Measurements from ENCODE around the gene CYP8B1. TPM values are rescaled to one million over a fixed set of nuclear protein-coding genes. Genes with fewer than 3 reads are reported as not detected.

The CYP8B1 gene
- total and polyA plus RNA-seq, 3 experiments from 2014 or later = not detected

DNA sequence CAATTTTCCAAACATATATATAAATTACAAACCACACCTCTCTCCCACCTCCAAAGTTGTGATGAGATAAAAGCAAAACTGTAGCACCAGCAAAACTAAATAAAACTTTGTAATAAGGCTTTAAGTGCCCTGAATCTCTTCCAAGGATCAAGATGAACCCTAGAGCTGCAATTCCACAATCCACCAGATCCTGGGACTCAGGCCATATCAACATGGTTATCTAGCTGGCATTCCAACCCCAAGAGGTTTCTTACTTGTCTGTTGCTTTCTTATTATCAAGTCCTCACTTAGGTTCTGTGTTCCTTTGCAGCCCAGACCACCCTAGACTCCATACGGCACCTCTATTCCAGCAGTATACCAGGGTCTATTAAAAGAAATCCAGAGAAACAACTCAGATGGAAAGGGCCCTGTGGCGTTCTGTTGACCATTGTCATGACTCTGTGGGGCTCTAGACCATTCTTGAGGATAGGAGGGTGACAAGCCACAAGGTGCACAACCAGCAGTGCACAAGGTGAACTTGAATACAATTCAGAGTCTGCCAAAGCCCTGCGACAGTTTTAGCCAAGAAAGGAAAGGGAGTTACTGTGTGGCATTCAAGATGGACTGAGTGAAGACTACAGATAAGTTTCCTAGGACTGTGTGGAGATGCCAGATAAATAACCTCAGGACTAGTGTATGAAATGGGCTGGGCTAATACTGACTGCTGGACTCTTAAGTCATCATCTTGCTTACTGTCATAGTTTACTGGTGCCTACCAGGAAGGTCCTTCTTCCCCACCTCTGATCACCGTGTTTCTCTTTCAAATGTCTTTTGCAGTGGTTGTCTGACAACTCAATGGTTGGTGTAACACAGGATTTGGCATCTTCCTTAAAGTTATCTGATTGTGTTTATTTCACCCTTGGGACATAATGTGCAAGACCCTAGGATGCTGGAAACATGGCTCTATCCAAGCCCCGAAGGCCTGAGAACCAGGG, 39.2 kb downstream of the CYP8B1 start:
- H3K4me3 Mint-ChIP-seq = no peak overlapping the region
- CTCF ChIA-PET = no interaction called here

DNA sequence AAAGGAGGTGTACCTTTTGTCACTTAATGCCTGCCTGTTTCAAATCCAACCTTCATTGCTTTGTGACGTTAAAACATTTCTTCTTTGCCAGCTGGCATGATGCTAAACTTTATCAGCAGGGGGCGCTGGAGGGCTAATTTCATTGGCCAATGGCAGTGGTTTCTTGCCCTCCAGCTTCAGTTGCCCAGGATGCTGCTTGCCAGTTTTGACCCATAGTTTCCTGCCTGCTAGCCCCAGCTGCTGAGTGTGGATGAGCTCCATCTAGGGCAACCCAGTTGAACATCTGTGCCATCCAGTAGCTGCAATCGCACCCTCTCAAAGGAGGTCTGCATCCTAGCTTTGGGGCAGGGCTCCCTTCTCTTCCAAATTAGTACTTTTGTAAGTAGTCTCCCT, 44.4 kb downstream of the CYP8B1 start:
- H3K4me1 Mint-ChIP-seq = peaks cover 2 to 6% (median 6%) of the 10 kb centered on the region in 3 donors
- no peak overlapping the region for H3K4me3 Mint-ChIP-seq
- Histone ChIP-seq H3K9me3 (ENCODE audit: low read length) (no peaks in the 10 kb centered on the region), H3K4me1 (ENCODE audit: insufficient read depth, low read length) (no peaks in the 10 kb centered on the region), H3K27me3 (ENCODE audit: insufficient read depth, low read length, poor library complexity, severe bottlenecking) (peaks cover 4% of the 10 kb centered on the region), H3K27ac (ENCODE audit: low read depth, low read length) (no peak overlapping the region), H3K4me3 (ENCODE audit: low read length) (no peak overlapping the region), H3K36me3 (ENCODE audit: insufficient read depth, low read length) (no peaks in the 10 kb centered on the region)
- peak; percentile 59 to 75 (median 62) for DNase-seq
- CTCF ChIA-PET = interaction anchor here (0.8 to 2.0 kb wide), 8 partner anchors 9 to 56 kb away, joined by 3 to 12 read pairs (median 3); partner anchors contain the start of gene HIGD1A
- H3K27me3 Mint-ChIP-seq = peaks cover 7 to 23% of the 10 kb centered on the region in 2 donors
- no peaks in the 10 kb centered on the region for H3K9me3 Mint-ChIP-seq
- POLR2A ChIA-PET = no interaction called here
- H3K27ac Mint-ChIP-seq = no peak overlapping the region
- H3K36me3 Mint-ChIP-seq = no peaks in the 10 kb centered on the region

More for the DNA sequence above, 39.2 kb downstream of the CYP8B1 start:
- H3K36me3 Mint-ChIP-seq = no peaks in the 10 kb centered on the region
- POLR2A ChIA-PET = no interaction called here
- H3K4me1 ChIP-seq (ENCODE audit: insufficient read depth, low read length) = no peaks in the 10 kb centered on the region
- H3K36me3 ChIP-seq (ENCODE audit: insufficient read depth, low read length) = no peaks in the 10 kb centered on the region
- no peaks in the 10 kb centered on the region for H3K9me3 Mint-ChIP-seq
- H3K27me3 Mint-ChIP-seq = peaks cover 5 to 15% of the 10 kb centered on the region in 2 donors
- no peak overlapping the region for H3K27ac ChIP-seq (ENCODE audit: low read depth, low read length)
- no peak for DNase-seq
- H3K4me3 ChIP-seq (ENCODE audit: low read length) = no peak overlapping the region
- no peak overlapping the region for H3K27ac Mint-ChIP-seq
- H3K4me1 Mint-ChIP-seq = peaks cover 2 to 7% (median 3%) of the 10 kb centered on the region in 3 donors
- no peaks in the 10 kb centered on the region for H3K9me3 ChIP-seq (ENCODE audit: low read length)
- H3K27me3 ChIP-seq (ENCODE audit: insufficient read depth, low read length, poor library complexity, severe bottlenecking) = no peaks in the 10 kb centered on the region

DNA sequence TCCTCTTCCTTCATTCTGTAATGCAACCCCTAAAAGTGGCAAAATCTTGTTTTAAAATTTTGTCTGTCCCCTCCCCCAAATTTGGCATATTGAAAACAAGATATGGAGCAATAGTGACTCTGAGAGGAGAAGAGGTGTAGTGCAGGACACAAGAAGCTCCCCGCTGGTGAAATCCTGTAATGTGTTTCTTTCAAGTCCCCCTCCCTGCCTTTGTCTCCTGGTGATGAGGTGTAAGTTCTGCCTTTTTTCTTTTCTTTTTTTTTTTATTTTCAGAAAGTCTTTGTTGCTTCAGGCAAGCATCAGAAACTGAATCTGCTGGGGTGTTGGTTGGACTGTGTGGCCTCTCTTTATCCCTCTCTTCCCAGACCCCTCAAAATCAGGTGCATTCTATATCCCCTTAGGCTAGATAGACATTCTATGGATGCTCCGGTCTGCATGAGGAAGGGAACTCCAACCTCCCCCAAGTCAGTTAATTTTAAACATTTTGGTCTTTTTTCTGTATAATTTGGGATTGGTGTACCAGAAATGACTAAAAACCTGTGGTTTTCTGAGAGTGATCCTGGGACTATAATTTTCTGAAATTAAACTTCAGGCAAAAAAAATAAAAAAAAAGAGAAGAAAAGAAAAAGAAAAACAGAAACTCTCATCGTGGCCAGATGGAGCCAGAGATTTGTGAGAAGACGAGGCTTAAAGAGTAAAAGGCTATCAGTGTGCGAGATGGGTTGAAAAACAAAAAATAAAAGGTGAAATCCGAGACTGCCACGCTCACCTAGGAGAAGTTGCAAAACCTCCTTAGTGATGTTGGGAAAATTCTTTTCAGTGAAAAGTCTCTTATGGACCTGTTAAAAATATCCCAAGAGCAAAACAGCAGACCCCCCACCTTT, 45.0 kb downstream of the CYP8B1 start:
- no peaks in the 10 kb centered on the region for H3K36me3 ChIP-seq (ENCODE audit: insufficient read depth, low read length)
- CTCF ChIA-PET = interaction anchor here (0.8 to 2.0 kb wide), 8 partner anchors 8 to 57 kb away, joined by 3 to 12 read pairs (median 3); partner anchors contain the start of gene HIGD1A
- peaks cover 4% of the 10 kb centered on the region for H3K27me3 ChIP-seq (ENCODE audit: insufficient read depth, low read length, poor library complexity, severe bottlenecking)
- no peak overlapping the region for H3K27ac ChIP-seq (ENCODE audit: low read depth, low read length)
- no peak overlapping the region for H3K4me3 ChIP-seq (ENCODE audit: low read length)
- POLR2A ChIA-PET = no interaction called here
- peaks cover 0 to 5% (median 0%) of the 10 kb centered on the region in 3 donors for H3K36me3 Mint-ChIP-seq
- H3K4me3 Mint-ChIP-seq = no peak overlapping the region
- H3K9me3 Mint-ChIP-seq = no peaks in the 10 kb centered on the region
- no peak overlapping the region for H3K27ac Mint-ChIP-seq
- no peaks in the 10 kb centered on the region for H3K4me1 ChIP-seq (ENCODE audit: insufficient read depth, low read length)
- peaks cover 2 to 6% (median 6%) of the 10 kb centered on the region in 3 donors for H3K4me1 Mint-ChIP-seq
- peaks cover 11 to 28% of the 10 kb centered on the region in 2 donors for H3K27me3 Mint-ChIP-seq
- DNase-seq = no peak
- no peaks in the 10 kb centered on the region for H3K9me3 ChIP-seq (ENCODE audit: low read length)

DNA sequence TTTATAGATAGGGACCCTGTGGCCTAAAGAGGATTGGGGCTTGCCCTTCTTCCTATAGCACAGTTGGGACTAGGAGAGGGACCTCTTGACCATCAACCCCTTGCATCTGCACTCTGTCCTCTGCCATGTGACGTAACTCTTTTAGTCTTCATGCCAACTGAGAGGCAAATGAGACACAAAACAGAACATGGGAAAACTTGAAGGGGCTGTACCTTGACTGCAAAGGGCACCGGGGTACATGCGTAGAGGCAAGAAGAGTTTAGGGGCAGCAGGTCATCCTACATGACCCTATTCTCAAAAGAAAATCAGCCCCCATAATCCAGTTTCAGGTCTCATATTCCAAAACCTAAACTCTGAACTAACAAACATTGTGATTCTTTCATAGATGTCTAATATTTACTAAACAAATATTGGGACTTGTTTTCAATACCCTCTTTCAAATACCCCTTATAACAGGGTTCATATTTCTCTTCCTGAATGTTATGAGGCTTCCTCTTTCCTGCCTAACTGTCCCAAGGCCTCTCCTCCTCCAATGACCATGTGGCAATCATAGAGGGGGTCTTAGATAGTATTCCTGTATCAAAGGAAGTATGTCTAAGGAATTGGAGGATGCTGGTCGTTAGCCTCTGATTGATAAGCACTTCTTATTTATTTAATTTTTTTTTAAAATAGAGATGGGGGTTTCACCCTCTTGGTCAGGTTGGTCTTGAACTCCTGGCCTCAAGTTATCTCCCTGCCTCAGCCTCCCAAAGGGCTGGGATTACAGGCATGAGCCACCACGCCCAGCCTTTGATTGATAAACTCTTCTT, 45.8 kb downstream of the CYP8B1 start:
- H3K9me3 ChIP-seq (ENCODE audit: low read length) = no peaks in the 10 kb centered on the region
- no peak overlapping the region for H3K4me3 ChIP-seq (ENCODE audit: low read length)
- H3K27ac Mint-ChIP-seq = no peak overlapping the region
- no peaks in the 10 kb centered on the region for H3K4me1 ChIP-seq (ENCODE audit: insufficient read depth, low read length)
- ChIA-PET CTCF (interaction anchor here (1.7 kb wide), 1 partner anchor 26 kb away, joined by 4 read pairs; the partner anchor contains the start of gene HIGD1A), POLR2A (no interaction called here)
- no peaks in the 10 kb centered on the region for H3K36me3 ChIP-seq (ENCODE audit: insufficient read depth, low read length)
- H3K4me1 Mint-ChIP-seq = peaks cover 2 to 6% (median 6%) of the 10 kb centered on the region in 3 donors
- peaks cover 0 to 5% (median 0%) of the 10 kb centered on the region in 3 donors for H3K36me3 Mint-ChIP-seq
- H3K4me3 Mint-ChIP-seq = no peak overlapping the region
- peaks cover 4% of the 10 kb centered on the region for H3K27me3 ChIP-seq (ENCODE audit: insufficient read depth, low read length, poor library complexity, severe bottlenecking)
- no peaks in the 10 kb centered on the region for H3K9me3 Mint-ChIP-seq
- DNase-seq = no peak
- H3K27me3 Mint-ChIP-seq = peaks cover 15 to 31% of the 10 kb centered on the region in 2 donors
- H3K27ac ChIP-seq (ENCODE audit: low read depth, low read length) = no peak overlapping the region

DNA sequence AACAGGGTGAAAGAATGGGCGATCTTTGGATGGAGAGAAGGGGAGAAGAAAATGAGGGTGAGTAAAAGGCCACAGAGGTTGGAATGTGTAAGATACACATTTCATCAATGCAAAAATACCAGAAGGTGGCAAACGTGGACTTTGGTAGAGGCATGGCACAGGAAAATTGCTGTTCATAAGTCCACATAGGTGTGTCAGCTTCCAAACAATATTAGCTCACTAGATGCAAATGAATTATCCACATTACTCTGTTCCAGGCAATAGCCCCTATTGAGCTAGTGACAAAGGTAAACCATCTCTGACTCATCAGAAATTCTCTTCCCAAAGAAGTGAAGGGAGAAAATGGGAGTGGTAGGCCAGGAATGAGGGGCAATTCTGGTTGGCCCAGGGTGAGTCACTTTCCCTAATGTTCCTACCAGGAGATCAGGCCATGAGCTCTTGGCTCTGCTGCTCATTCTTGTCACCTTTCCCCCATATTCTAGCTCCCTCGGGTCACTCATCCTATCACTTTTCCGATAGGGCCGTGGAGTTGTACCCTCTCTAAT, 46.5 kb downstream of the CYP8B1 start:
- H3K4me1 Mint-ChIP-seq = peaks cover 2 to 6% (median 6%) of the 10 kb centered on the region in 3 donors
- H3K4me3 ChIP-seq (ENCODE audit: low read length) = no peak overlapping the region
- H3K9me3 Mint-ChIP-seq = no peaks in the 10 kb centered on the region
- DNase-seq = no peak
- no peaks in the 10 kb centered on the region for H3K4me1 ChIP-seq (ENCODE audit: insufficient read depth, low read length)
- H3K27me3 Mint-ChIP-seq = peaks cover 15 to 37% of the 10 kb centered on the region in 2 donors
- no peaks in the 10 kb centered on the region for H3K36me3 ChIP-seq (ENCODE audit: insufficient read depth, low read length)
- no peak overlapping the region for H3K27ac Mint-ChIP-seq
- H3K4me3 Mint-ChIP-seq = no peak overlapping the region
- H3K27me3 ChIP-seq (ENCODE audit: insufficient read depth, low read length, poor library complexity, severe bottlenecking) = peaks cover 4% of the 10 kb centered on the region
- H3K9me3 ChIP-seq (ENCODE audit: low read length) = no peaks in the 10 kb centered on the region
- peaks cover 0 to 5% (median 0%) of the 10 kb centered on the region in 3 donors for H3K36me3 Mint-ChIP-seq
- H3K27ac ChIP-seq (ENCODE audit: low read depth, low read length) = no peak overlapping the region
- ChIA-PET POLR2A (no interaction called here), CTCF (no interaction called here)

DNA sequence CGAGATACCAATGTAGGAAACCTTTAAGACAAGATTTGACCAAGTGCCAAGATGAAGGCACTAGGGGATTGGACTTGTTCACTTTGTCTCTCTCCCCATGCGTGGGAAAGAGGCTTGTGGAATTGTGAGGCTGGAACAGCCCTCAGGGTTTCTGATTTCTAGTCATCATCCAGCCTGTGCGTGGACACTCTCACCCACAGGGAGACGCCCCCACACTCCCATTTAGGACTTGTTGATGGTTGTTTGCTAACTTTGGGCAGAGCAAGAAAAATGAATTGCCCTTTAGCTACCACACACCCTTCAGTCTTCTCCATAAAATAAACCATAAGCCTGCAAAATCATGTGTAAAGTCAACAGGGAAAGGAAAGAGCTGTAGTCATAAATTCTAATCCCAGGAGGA, 48.0 kb downstream of the CYP8B1 start:
- H3K36me3 ChIP-seq (ENCODE audit: insufficient read depth, low read length) = no peaks in the 10 kb centered on the region
- ChIA-PET CTCF (no interaction called here), POLR2A (no interaction called here)
- H3K27ac ChIP-seq (ENCODE audit: low read depth, low read length) = no peak overlapping the region
- Mint-ChIP-seq H3K27ac (no peak overlapping the region), H3K4me3 (no peak overlapping the region), H3K4me1 (peaks cover 2 to 6% (median 6%) of the 10 kb centered on the region in 3 donors), H3K36me3 (peaks cover 0 to 8% (median 2%) of the 10 kb centered on the region in 3 donors), H3K27me3 (peaks cover 15 to 45% of the 10 kb centered on the region in 2 donors), H3K9me3 (no peaks in the 10 kb centered on the region)
- DNase-seq = no peak
- no peaks in the 10 kb centered on the region for H3K9me3 ChIP-seq (ENCODE audit: low read length)
- H3K27me3 ChIP-seq (ENCODE audit: insufficient read depth, low read length, poor library complexity, severe bottlenecking) = peaks cover 4% of the 10 kb centered on the region
- H3K4me3 ChIP-seq (ENCODE audit: low read length) = no peak overlapping the region
- no peaks in the 10 kb centered on the region for H3K4me1 ChIP-seq (ENCODE audit: insufficient read depth, low read length)

DNA sequence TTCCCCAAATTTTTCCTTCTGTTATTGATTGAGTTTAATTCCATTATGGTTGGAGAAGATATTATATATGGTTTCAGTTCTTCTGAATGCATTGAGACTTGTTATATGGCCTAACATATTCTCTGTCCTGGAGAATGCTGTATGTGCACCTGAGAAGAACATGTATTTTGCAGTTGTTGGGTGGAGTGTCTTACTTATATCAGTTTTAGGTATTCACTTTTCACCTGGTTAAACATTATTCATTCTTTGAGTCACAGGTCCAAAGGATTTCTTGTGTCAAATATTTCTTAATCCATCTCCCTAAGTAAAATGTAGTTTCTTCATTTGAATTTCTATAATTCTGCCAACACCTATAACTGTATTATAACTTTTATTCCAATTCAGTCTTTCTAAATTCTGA, 48.7 kb downstream of the CYP8B1 start:
- CTCF ChIA-PET = no interaction called here
- Histone ChIP-seq H3K27ac (ENCODE audit: low read depth, low read length) (no peak overlapping the region), H3K36me3 (ENCODE audit: insufficient read depth, low read length) (no peaks in the 10 kb centered on the region), H3K27me3 (ENCODE audit: insufficient read depth, low read length, poor library complexity, severe bottlenecking) (peaks cover 4% of the 10 kb centered on the region), H3K4me3 (ENCODE audit: low read length) (no peak overlapping the region), H3K9me3 (ENCODE audit: low read length) (no peaks in the 10 kb centered on the region), H3K4me1 (ENCODE audit: insufficient read depth, low read length) (no peaks in the 10 kb centered on the region)
- Mint-ChIP-seq H3K4me3 (no peak overlapping the region), H3K27ac (no peak overlapping the region), H3K27me3 (peaks cover 16 to 46% of the 10 kb centered on the region in 2 donors), H3K9me3 (no peaks in the 10 kb centered on the region), H3K36me3 (peaks cover 0 to 8% (median 2%) of the 10 kb centered on the region in 3 donors), H3K4me1 (peaks cover 2 to 6% (median 6%) of the 10 kb centered on the region in 3 donors)
- POLR2A ChIA-PET = no interaction called here
- no peak for DNase-seq
